Neural crest cell (in vitro differentiated cells): ENCODE results near the gene MXD4. TPM values are rescaled to one million over a fixed set of nuclear protein-coding genes. Genes with fewer than 3 reads are reported as not detected.

ENCODE experiments used
- DNase-seq: peaks from one replicate; pipeline ENCODE4 v3.0.0; 2021; ENCODE audit warnings: low read depth, mixed read lengths, low spot score
- H3K27ac Mint-ChIP-seq: one replicate; pipeline ENCODE4 v1.8.0; 2021; ENCODE audit warnings: mild to moderate bottlenecking, mixed read lengths; ENCODE audit not compliant: unreplicated experiment
- H3K27me3 Mint-ChIP-seq: 2 replicates; pipeline ENCODE4 v1.8.0; 2021; ENCODE audit warnings: low read depth, mild to moderate bottlenecking, mixed read lengths
- H3K36me3 Mint-ChIP-seq: 2 replicates; pipeline ENCODE4 v1.8.0; 2021; ENCODE audit warnings: low read depth, mild to moderate bottlenecking, mixed read lengths
- H3K4me1 Mint-ChIP-seq: 2 replicates; pipeline ENCODE4 v1.8.0; 2021; ENCODE audit warnings: mixed read lengths
- H3K4me3 Mint-ChIP-seq: one replicate; pipeline ENCODE4 v1.8.0; 2021; ENCODE audit warnings: mild to moderate bottlenecking, mixed read lengths
- H3K9me3 Mint-ChIP-seq: 2 replicates; pipeline ENCODE4 v1.8.0; 2021; ENCODE audit warnings: mixed read lengths
- CTCF ChIP-seq: fragments of 200-600 bp; sonication (generic); conservative IDR thresholded peaks from 2 replicates; pipeline ENCODE4 v1.5.0; 2021; ENCODE audit warnings: antibody characterized with exemption, mild to moderate bottlenecking
- total RNA-seq: library from RNA; stranded (reverse); gene quantifications from 2 replicates; pipeline ENCODE4 v1.2.1, GENCODE V29; 2021

The MXD4 gene
- total RNA-seq, 1 donor from 2014 or later, result 54.3 TPM

DNA sequence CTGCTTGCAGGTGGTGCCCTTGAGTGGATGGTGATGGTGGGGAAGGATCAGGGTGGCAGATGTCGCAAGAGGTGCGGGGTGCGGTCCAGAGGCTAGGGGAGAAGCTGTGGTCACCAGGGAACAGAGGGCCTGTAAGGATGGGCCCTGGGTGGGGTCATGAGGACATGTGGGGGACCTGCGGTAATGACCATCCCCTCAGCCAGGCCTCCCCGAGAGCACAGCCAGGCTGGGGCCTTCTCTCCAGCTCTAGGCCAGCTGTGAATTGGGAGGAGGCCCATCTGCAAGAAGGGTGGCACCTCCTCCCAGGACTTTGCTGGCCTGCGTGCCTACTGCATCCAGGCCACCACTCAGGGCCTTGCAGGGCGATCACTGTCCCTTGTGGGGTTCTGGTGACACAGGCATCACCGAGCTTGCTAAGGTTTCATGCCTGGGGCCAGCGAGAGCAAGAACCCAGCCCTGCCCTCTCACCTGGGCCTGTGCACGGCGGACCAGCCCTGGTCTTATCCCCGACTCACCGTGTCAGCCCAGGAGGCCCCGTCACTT lies 34.1 kb upstream of the MXD4 start:
- Mint-ChIP-seq H3K27me3 (peaks cover 3% of the 10 kb centered on the region), H3K4me1 (peaks cover 7% of the 10 kb centered on the region), H3K9me3 (no peaks in the 10 kb centered on the region), H3K27ac (no peak overlapping the region), H3K4me3 (no peak overlapping the region), H3K36me3 (no peaks in the 10 kb centered on the region)
- TF ChIP-seq CTCF, result no peak
- no peak for DNase-seq

DNA sequence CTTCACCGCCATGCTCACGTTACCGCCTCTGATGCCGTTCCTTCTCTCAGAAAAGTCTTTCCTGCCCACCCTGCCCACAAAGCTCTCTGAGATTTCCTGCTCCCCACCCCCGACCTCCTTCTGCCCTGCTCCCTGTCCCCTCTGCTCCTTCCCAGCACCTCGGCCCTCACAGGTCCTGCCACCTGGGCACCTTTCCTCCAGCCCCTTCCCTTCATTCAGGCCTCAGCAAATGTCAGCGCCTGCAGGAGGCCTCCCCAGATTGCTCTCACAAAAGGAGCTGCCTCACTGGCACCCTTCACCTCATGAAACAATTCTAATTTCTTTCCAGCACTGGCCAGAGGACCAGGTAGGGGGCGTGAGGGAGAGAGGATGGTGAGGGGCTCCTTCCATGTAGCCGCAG lies 33.6 kb upstream of the MXD4 start:
- Mint-ChIP-seq H3K4me3 (no peak overlapping the region), H3K9me3 (no peaks in the 10 kb centered on the region), H3K36me3 (no peaks in the 10 kb centered on the region), H3K27me3 (peaks cover 3% of the 10 kb centered on the region), H3K4me1 (peaks cover 7% of the 10 kb centered on the region), H3K27ac (no peak overlapping the region)
- DNase-seq, result no peak
- no peak for TF ChIP-seq CTCF

- peaks cover 3% of the 10 kb centered on the region for H3K27me3 Mint-ChIP-seq
- no peaks in the 10 kb centered on the region for H3K9me3 Mint-ChIP-seq
- peaks cover 7% of the 10 kb centered on the region for H3K4me1 Mint-ChIP-seq
- no peak overlapping the region for H3K4me3 Mint-ChIP-seq
- H3K27ac Mint-ChIP-seq, result no peak overlapping the region
- DNase-seq, result no peak
- H3K36me3 Mint-ChIP-seq, result no peaks in the 10 kb centered on the region
- TF ChIP-seq CTCF, result no peak
These were observed 30.8 kb upstream of the MXD4 start for GRCh38 chr4:2292646-2293108.

GRCh38 chr4:2291705-2292645 lies 30.1 kb upstream of the MXD4 start:
- Mint-ChIP-seq H3K27ac (peak overlapping the region; percentile 23), H3K9me3 (no peaks in the 10 kb centered on the region), H3K36me3 (no peaks in the 10 kb centered on the region), H3K4me3 (no peak overlapping the region), H3K4me1 (peaks cover 10% of the 10 kb centered on the region), H3K27me3 (no peaks in the 10 kb centered on the region)
- DNase-seq, result no peak
- no peak for TF ChIP-seq CTCF

DNA sequence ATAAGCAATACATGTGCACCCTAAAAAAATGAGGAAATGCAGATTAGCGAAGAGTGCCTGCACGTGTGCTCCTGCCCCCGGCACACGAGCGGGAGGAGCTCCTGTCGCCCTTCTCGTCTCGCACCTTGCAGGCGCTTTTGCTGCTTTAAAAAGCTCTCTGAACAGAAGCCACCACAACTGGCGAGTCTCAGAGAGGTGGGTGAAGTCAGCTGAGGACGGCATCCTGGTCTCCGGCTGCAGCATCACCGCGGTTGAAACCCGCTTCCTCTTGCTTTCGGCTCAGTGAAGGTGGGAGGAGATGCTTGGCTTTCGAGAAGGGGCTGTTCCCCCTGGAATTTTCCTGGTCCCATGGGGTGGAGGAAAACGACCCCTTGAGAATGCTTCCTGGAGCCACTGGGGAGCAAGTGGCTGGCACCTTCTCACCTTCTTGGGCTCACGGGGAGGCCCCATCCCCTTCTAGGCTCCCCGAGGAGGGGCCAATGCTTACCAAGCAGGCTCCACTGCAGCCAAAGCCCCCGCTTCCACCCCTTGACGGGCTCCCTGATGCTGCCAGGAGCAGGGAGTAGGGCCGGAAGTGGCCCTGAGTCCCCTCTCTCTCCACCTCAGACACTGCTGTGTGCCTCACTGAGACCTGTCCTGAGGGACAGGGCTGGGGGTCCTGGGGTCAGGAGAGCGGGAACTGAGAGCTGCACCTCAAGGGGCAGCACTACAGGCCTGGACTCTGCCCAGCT lies 29.2 kb upstream of the MXD4 start:
- H3K27me3 Mint-ChIP-seq, result no peaks in the 10 kb centered on the region
- H3K4me3 Mint-ChIP-seq, result no peak overlapping the region
- TF ChIP-seq CTCF, result no peak

More for the DNA sequence above, 29.2 kb upstream of the MXD4 start:
- Mint-ChIP-seq H3K9me3 (no peaks in the 10 kb centered on the region), H3K36me3 (no peaks in the 10 kb centered on the region), H3K27ac (no peak overlapping the region), H3K4me1 (peaks cover 14% of the 10 kb centered on the region)
- no peak for DNase-seq
